ENCODE data around the gene SLC12A7. TPM values are rescaled to one million over a fixed set of nuclear protein-coding genes. Genes with fewer than 3 reads are reported as not detected.

The SLC12A7 gene
- total RNA-seq, 2 donors from 2014 or later: 27.6 to 138 TPM

GRCh38 chr5:1115123-1115815, 3.4 kb upstream of the SLC12A7 start:
- 93% methylated on average over 23 of the region's 23 CpGs for WGBS
- no peaks in the 10 kb centered on the region for H3K36me3 ChIP-seq
- DNase-seq (ENCODE audit: low spot score): no peak
- no peaks in the 10 kb centered on the region for H3K9me3 ChIP-seq
- TF ChIP-seq POLR2AphosphoS5 (IDR thresholded peaks at IDR 0.05) (no peak), CTCF (IDR thresholded peaks at IDR 0.05) (no peak), POLR2A (IDR thresholded peaks at IDR 0.05) (no peak)
- intact Hi-C loops (cut with DNase I): no loop called here
- H3K4me1 ChIP-seq (replicated peaks): peaks cover 8% of the 10 kb centered on the region
- no peaks in the 10 kb centered on the region for H3K27me3 ChIP-seq (replicated peaks; ENCODE audit: insufficient read depth)
- H3K27ac ChIP-seq: no peak overlapping the region
- H3K4me3 ChIP-seq: no peak overlapping the region

GRCh38 chr5:1113805-1114586, 2.1 kb upstream of the SLC12A7 start:
- intact Hi-C loops (cut with DNase I): no loop called here
- no peak overlapping the region for H3K27ac ChIP-seq
- H3K9me3 ChIP-seq: no peaks in the 10 kb centered on the region
- DNase-seq (ENCODE audit: low spot score): no peak
- H3K4me3 ChIP-seq: no peak overlapping the region
- no peak for TF ChIP-seq POLR2AphosphoS5 (IDR thresholded peaks at IDR 0.05)
- no peak for TF ChIP-seq CTCF (IDR thresholded peaks at IDR 0.05)
- TF ChIP-seq POLR2A (IDR thresholded peaks at IDR 0.05): no peak
- peaks cover 10% of the 10 kb centered on the region for H3K4me1 ChIP-seq (replicated peaks)
- H3K27me3 ChIP-seq (replicated peaks; ENCODE audit: insufficient read depth): no peaks in the 10 kb centered on the region
- H3K36me3 ChIP-seq: no peaks in the 10 kb centered on the region
- WGBS: 92% methylated on average over 19 of the region's 19 CpGs

- Histone ChIP-seq H3K36me3 (no peaks in the 10 kb centered on the region), H3K27me3 (replicated peaks; ENCODE audit: insufficient read depth) (no peaks in the 10 kb centered on the region), H3K4me1 (replicated peaks) (peaks cover 3% of the 10 kb centered on the region), H3K4me3 (no peak overlapping the region), H3K27ac (no peak overlapping the region), H3K9me3 (no peaks in the 10 kb centered on the region)
- no peak for DNase-seq (ENCODE audit: low spot score)
- WGBS: 70% methylated on average over 4 of the region's 5 CpGs
- intact Hi-C loops (cut with DNase I): no loop called here
- no peak for TF ChIP-seq POLR2A (IDR thresholded peaks at IDR 0.05)
- TF ChIP-seq CTCF (IDR thresholded peaks at IDR 0.05): no peak
Measured at GRCh38 chr5:1113332-1113690, 1.4 kb upstream of the SLC12A7 start.

GRCh38 chr5:1112596-1113331, 901 bp upstream of the SLC12A7 start:
- H3K9me3 ChIP-seq: no peaks in the 10 kb centered on the region
- H3K27me3 ChIP-seq (replicated peaks; ENCODE audit: insufficient read depth): no peaks in the 10 kb centered on the region
- no peak overlapping the region for H3K4me3 ChIP-seq
- no peak overlapping the region for H3K27ac ChIP-seq
- DNase-seq (ENCODE audit: low spot score): no peak
- H3K36me3 ChIP-seq: no peaks in the 10 kb centered on the region
- TF ChIP-seq POLR2AphosphoS5 (IDR thresholded peaks at IDR 0.05) (no peak), POLR2A (IDR thresholded peaks at IDR 0.05) (no peak), CTCF (IDR thresholded peaks at IDR 0.05) (no peak)
- WGBS: 62% methylated on average over 13 of the region's 13 CpGs
- intact Hi-C loops (cut with DNase I): no loop called here
- peaks cover 3% of the 10 kb centered on the region for H3K4me1 ChIP-seq (replicated peaks)
